Occipital lobe (tissue), 3 donors: Measurements from ENCODE around the gene TAMM41. TPM values are rescaled to one million over a fixed set of nuclear protein-coding genes. Genes with fewer than 3 reads are reported as not detected.
"Not testable (repeated sequence)": the region's sequence is repeated elsewhere in the genome, so short reads cannot be mapped to it uniquely, and the experiment has no call there.

Experiments
- DNase-seq: peaks from one replicate; lab custom pipeline; 2025; lab: John Stamatoyannopoulos, UW
- small RNA-seq: library from RNA; depleted of rRNA; stranded (forward); fragments of <200 nt; gene quantifications from one replicate; pipeline ENCODE3, GENCODE V24; 2014
- total RNA-seq: library from RNA; depleted of rRNA; stranded (reverse); fragments of >200 nt; gene quantifications from one replicate; pipeline ENCODE4 v1.2.3, GENCODE V29; 2014

TAMM41 gene
- total RNA-seq, 1 donor from 2014 or later: 10.6 TPM

DNA sequence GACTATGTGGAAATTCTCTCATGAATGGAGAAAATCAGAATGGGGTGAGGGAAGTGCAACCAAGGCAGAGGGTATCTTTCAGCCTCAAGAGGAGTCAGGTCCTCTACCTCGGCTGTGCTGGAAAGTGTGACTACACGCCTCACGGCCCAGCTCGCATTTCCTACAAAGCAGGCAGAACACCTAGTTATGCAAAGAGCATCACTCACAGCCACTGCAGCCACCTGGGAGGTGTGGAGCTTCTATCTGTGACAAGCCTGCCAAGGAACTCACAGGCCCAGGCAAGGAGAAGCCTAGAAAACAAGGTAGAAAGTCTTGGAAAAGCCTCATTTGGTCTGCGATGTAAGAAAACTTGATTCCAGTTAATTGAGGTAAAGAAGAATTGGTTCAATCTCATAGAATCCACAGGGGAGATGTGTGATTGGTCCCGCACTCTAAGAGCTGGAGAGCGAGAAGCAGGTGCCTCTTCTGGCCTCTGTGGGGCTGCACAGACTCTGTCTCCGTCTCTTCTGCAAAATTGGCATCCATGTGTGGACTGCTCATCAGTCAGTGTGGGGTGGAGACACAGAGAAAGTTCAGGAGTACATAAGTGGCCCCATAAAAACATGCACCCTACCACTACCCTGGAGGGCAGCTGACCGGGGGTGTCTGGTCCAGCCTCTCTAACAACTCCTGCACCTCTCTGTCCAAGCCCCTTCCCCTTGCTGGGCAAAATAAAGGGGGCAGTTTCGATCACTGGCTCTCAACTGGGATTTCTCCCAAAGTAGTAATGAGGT lies 76.8 kb downstream of the TAMM41 start:
- no peak for DNase-seq

DNA sequence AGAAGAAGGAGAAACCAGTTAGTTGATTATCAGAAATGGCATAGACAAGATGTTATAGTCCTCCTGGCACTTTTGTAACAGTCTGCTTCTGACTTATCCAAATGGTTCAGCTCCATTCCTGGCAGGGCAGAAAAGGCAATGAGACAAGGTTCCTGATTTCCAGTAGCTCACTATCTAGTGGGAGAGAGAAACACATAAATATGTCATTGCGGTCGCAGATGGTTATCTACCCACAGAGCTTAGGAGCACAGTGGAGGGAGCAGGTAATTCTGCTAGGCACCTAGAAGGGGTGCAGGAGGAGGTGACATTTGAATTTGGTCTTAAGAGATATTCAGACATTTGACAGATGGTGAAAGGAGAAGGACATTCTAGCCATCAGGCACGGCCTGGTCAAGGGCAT lies 78.1 kb downstream of the TAMM41 start:
- no peak for DNase-seq

DNA sequence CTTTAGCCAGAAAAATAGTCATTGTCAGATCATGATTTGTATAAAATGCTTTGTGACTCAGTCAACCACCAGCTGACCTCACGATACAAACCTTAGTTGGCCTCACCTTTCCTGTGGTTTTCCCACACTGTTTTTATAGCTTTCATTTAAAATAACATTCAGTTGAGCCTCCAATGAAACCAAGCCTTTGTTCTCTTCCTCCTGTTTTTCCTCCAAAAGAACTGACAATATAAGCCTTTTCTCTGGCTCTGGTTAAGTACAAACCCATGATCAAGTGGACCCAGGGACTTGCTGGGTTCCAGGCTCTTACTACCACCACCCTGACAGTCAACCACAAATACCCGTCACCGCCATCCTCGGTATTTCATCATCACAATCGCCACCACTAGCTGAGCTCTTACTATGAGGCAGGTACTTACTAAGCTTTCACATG lies 81.7 kb downstream of the TAMM41 start:
- DNase-seq: no peak

DNA sequence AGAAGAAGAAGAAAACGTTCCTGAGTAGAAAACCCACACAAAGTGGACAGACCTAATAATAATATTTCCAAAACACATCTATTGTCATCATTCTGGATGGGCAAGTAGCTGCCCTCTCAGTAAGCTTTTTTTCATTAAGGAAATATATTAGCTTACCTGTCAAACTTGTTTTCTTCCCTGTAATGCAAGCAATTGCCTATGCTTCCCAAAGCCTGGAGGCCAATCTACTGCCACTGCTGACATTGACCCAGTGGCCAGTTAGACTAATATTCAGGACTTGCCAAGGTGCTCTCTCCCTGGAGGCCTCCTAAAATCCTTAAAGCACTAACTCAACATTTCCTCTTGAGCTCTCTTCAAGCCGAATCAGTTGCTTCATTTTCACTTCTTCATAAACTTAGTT lies 86.7 kb downstream of the TAMM41 start:
- DNase-seq: no peak

DNA sequence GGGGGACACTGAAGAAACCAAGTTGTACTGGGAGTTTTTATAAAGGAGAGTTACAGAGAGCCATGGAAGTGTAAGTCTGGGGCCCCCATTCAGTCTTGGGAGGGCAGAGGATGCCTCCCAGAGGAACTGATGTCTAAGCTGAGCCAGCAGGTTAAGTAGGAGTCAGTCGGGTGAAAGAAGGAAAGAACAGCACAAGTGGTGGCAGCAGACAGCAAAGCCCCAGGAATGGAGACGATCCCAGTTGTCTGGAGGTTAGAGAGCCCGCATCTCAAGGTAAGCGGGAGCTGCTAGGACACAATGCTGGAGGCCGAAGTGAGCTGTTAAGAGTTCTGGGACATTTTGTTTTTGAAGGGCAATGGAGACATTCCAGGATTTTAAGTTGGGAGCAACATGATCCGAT lies 88.8 kb downstream of the TAMM41 start:
- no peak for DNase-seq

DNA sequence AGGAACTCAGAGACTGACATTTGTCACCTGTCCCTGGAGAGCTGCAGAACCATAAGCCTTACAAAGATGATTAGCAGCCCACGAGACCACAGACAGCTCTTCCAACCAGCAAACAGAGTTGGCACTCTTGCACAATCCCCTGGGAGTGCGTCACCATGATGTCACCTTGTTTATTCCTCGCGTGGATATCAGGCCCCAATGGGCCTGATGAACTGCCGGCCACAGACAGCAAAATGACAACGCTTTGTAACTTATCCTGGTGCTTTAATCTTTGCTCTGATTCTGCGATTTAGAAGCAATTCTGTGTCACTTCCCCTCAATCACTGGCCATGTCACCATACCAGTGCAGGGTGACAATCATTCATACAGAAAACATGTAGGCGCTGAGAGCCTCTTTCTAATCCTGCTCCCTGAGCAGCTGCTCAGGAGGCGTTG lies 89.2 kb downstream of the TAMM41 start:
- DNase-seq: no peak

DNA sequence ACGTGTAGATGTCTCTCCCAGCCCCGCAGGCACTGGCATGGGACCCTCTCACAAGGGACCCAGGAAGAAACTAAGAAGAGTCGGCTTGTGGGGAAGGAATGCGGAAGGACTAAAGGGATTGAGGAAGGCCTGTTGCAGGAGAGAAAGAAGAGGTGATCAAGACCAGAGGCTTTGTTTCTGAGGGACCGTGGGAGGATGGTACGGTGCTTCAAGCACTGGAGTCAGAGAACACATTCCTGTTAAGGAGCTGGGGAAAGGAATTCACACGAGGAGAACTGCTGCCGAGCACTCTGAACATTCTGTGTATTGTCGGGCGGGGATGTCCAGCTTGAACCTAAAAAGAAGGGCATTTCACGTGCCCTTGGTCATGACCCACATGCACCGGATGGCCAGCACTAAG lies 91.4 kb downstream of the TAMM41 start:
- no peak for DNase-seq

DNA sequence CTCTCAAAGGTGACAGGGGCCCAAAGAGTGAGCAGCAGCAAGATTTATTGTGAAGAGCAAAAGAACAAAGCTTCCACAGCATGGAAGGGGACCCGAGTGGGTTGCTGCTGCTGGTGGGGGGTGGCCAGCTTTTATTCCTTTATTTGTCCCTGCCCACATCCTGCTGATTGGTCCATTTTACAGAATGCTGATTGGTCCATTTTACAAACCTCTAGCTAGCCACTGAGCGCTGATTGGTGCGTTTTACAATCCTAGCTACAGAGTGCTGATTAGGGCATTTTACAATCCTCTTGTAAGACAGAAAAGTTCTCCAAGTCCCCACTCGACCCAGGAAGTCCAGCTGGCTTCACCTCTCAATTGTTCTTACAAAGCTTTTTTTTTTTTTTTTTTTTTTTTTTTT lies 94.4 kb downstream of the TAMM41 start:
- DNase-seq: not testable (repeated sequence)

DNA sequence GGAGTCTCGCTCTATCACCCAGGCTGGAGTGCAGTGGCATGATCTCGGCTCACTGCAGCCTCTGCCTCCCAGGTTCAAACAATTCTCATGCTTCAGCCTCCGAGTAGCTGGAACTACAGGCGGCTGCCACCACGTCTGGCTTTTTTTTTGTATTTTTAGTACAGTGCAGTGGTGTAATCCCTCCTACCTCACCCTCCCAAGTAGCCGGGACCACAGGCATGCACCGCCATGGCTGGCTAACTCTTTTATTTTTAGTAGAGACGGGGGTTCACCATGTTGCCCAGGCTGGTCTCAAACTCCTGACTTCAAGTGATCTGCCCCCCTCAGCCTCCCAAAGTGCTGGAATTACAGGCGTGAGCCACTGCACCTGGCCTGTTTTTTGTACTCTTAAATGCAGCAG lies 98.4 kb downstream of the TAMM41 start:
- not testable (repeated sequence) for DNase-seq

Small RNA genes within 50 kb of the gene (small RNA-seq; reads per million reads assigned to genes)
- gene CYCSP12: not detected

Other genes with a start within 250 kb of the TAMM41 start
- gene VGLL4, start 203.0 kb downstream of the TAMM41 start, total RNA-seq: 86.1 TPM
- gene SYN2, start 157.5 kb upstream of the TAMM41 start, total RNA-seq: 19.2 TPM